Tibial nerve (tissue), 3 donors: ENCODE measurements around the gene ELP6.

Experiments used
- CTCF ChIP-seq, 5 experiments: fragments of 200-600 bp in 3 of 5; fragments of 450-650 bp in 2 of 5; sonication (generic) in 3 of 5; IDR thresholded peaks; one replicate each; pipeline ENCODE4 v1.5.1; 2016 to 2019; ENCODE audit warnings: antibody characterized with exemption in 5 of 5, mild to moderate bottlenecking in 3 of 5, moderate library complexity in 2 of 5
- POLR2A ChIP-seq, 2 donors: fragments of 450-650 bp; IDR thresholded peaks; one replicate each; pipeline ENCODE4 v1.6.1; 2017; ENCODE audit warnings: antibody characterized with exemption in 2 of 2, mild to moderate bottlenecking in 2 of 2, moderate library complexity in 2 of 2

- TF ChIP-seq CTCF (IDR thresholded peaks at IDR 0.05) (no peak), POLR2A (IDR thresholded peaks at IDR 0.05) (no peak)
These were observed 14.6 kb upstream of the ELP6 start for GRCh38 chr3:47527952-47528725.
